HG03095 (cell line): ENCODE data around the gene ATF1.
"Not testable (repeated sequence)": the region's sequence is repeated elsewhere in the genome, so short reads cannot be mapped to it uniquely, and the experiment has no call there.

ENCODE experiments used
- ATAC-seq: cut with Tn5 transposase; IDR thresholded peaks from one replicate; pipeline ENCODE4 v1.9.1; 2021; ENCODE audit warnings: moderate library complexity; ENCODE audit not compliant: unreplicated experiment

The ATF1 gene

GRCh38 chr12:50855218-50855617 is 91.3 kb downstream of the ATF1 start:
- not testable (repeated sequence) for ATAC-seq

- not testable (repeated sequence) for ATAC-seq
Measured at GRCh38 chr12:50855679-50856078, 91.8 kb downstream of the ATF1 start.

DNA sequence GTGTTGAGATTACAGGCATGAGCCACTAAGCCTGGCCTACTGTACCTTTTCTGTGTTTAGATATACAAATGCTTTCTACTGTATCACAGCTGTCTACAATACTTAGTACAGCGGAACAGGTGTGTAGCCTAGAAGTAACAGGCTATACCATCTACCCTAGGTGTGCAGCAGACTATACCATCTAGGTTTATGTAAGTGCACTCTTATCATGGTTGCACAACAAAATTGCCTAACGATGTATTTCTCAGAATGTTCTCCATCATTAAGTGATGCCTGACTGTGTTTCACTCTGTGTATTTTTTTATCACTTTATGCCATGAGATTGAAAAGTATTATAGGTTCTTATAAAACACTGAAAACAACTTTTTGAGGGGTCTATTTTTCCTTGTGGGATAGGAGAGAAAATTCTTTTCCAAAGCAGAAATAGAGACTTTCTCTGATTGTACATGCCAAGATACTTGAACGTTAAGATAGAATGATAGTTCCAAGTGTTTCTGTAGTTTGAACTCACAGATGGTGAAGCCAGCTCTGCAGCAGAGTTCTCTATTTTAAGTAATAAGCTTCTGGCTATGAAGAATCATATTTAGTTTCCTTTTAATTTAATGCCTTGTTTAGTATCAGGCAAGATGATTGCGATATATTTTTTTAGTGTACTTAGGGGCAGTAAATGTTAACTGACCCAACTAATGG is 95.9 kb downstream of the ATF1 start:
- no peak for ATAC-seq

DNA sequence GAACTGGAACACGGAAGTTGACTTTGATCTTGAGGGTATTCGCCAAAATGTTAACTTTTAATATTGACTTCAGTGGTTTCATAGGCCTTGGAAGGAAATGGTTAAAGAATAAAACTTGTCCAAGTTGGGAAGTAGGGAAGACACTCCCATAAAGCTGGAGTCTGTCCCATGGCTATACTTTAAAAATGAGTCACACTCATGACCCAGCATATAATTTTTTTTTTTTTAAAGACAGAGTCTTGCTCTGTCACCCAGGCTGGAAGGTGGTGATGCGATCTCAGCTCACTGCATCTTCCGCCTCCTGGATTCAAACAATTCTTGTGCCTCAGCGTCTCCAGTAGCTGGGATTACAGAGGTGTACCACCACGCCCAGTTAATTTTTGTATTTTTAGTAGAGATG is 98.4 kb downstream of the ATF1 start:
- ATAC-seq, result no peak

- ATAC-seq, result no peak
Measured at GRCh38 chr12:50865266-50865665, 101.4 kb downstream of the ATF1 start.

DNA sequence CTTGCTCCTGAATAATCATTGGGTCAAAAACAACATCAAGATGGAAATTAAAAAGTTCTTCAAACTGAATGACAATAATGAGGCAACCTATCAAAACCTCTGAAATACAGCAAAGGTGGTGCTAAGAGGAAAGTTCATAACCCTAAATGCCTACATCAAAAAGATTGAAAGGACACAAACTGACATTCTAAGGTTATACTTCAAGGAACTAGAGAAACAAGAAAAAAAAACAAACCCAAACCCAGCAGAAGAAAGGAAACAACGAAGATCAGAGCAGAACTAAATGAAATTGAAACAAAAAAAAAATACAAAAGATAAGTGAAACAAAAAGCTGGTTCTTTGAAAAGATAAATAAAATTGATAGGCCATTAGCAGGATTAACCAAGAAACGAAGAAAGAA is 105.0 kb downstream of the ATF1 start:
- not testable (repeated sequence) for ATAC-seq
